Endothelial cell of umbilical vein (primary cell): Measurements from ENCODE around the gene NUBP1. TPM values are rescaled to one million over a fixed set of nuclear protein-coding genes. Genes with fewer than 3 reads are reported as not detected.

ENCODE experiments used
- BruUV-seq: library from RNA; stranded (reverse); fragments of 400-500 nt; replicated peaks from 2 replicates; lab custom pipeline; 2021; lab: Mats Ljungman, UMichigan
- CTCF ChIA-PET: fragments of 300-600, 350-600 bp; sonication (Branson Sonifier 250); formaldehyde crosslinking; loops from one replicate; lab custom pipeline; 2021; ENCODE audit warnings: antibody characterized with exemption, inconsistent platforms; lab: Charles Lee
- POLR2A ChIA-PET: fragments of 300-600, 350-600 bp; sonication (Branson Sonifier 250); formaldehyde crosslinking; loops from one replicate; lab custom pipeline; 2021; ENCODE audit warnings: antibody characterized with exemption, inconsistent platforms; lab: Charles Lee
- DNase-seq: peaks from one replicate; pipeline ENCODE4 v3.0.0-alpha.2; 2011; ENCODE audit warnings: low read depth, low spot score
- FAIRE-seq: peaks from 2 replicates; lab custom pipeline; 2011; peaks lifted over from hg19 to GRCh38; lab: Jason Lieb, UNC
- H2AFZ ChIP-seq: 2 replicates; pipeline ENCODE4 v1.6.0; 2012; ENCODE audit warnings: low read depth, low read length, control low read depth, inconsistent platforms
- H3K27ac ChIP-seq: 2 replicates; pipeline ENCODE4 v1.5.1; 2011; ENCODE audit warnings: low read depth, mild to moderate bottlenecking, control low read depth, low read length, moderate library complexity; ENCODE audit not compliant: insufficient read depth
- H3K27me3 ChIP-seq, 2 experiments: 2 replicates each; pipeline versions ENCODE4 v1.6.0 to v1.6.1; 2011; ENCODE audit warnings: low read length in 2 of 2, mixed read lengths in 1 of 2; ENCODE audit not compliant: control insufficient read depth in 2 of 2, insufficient read depth in 2 of 2
- H3K36me3 ChIP-seq, 2 experiments: 2 replicates in 1 of 2; 3 replicates in 1 of 2; pipeline ENCODE4 v1.5.1; 2011; ENCODE audit warnings: low read length in 2 of 2, mild to moderate bottlenecking in 1 of 2, moderate library complexity in 1 of 2; ENCODE audit not compliant: control insufficient read depth in 2 of 2, insufficient read depth in 2 of 2; ENCODE audit errors: extremely low read depth in 1 of 2
- H3K4me1 ChIP-seq: 3 replicates; pipeline ENCODE4 v1.5.1; 2011; ENCODE audit warnings: mild to moderate bottlenecking, low read length; ENCODE audit not compliant: control insufficient read depth, insufficient read depth; ENCODE audit errors: extremely low read depth
- H3K4me2 ChIP-seq: 2 replicates; pipeline ENCODE4 v1.6.1; 2011; ENCODE audit warnings: low read length, control low read depth, mixed read lengths; ENCODE audit not compliant: insufficient read depth
- H3K4me3 ChIP-seq, 3 experiments: fragments of 200-600 bp in 1 of 3; sonication (generic), shearing (Covaris generic) in 1 of 3; replicated peaks in 1 of 3; 2 replicates each; pipeline ENCODE4 v1.5.1; 2011 to 2016; ENCODE audit warnings: control low read depth in 3 of 3, low read length in 3 of 3, mild to moderate bottlenecking in 2 of 3, inconsistent platforms in 1 of 3, low read depth in 1 of 3, moderate library complexity in 1 of 3; ENCODE audit not compliant: insufficient read depth in 1 of 3
- H3K79me2 ChIP-seq: 2 replicates; pipeline ENCODE4 v1.6.0; 2012; ENCODE audit warnings: low read length, inconsistent platforms; ENCODE audit not compliant: control insufficient read depth, insufficient read depth
- H3K9ac ChIP-seq: replicated peaks from 2 replicates; pipeline ENCODE3; 2011; ENCODE audit warnings: low read length, control low read depth; ENCODE audit not compliant: insufficient read depth; ENCODE audit errors: extremely low read depth
- H3K9me1 ChIP-seq: replicated peaks from 3 replicates; pipeline ENCODE4 v1.6.0; 2011; ENCODE audit warnings: mild to moderate bottlenecking, low read length; ENCODE audit not compliant: control insufficient read depth, insufficient read depth; ENCODE audit errors: extremely low read depth
- H3K9me3 ChIP-seq: replicated peaks from 2 replicates; pipeline ENCODE4 v1.5.1; 2012; ENCODE audit warnings: low read length, inconsistent platforms; ENCODE audit not compliant: control insufficient read depth, insufficient read depth
- H4K20me1 ChIP-seq: replicated peaks from 2 replicates; pipeline ENCODE3; 2011; ENCODE audit warnings: mild to moderate bottlenecking, low read length; ENCODE audit not compliant: control insufficient read depth, insufficient read depth; ENCODE audit errors: extremely low read depth
- EZH2 ChIP-seq: IDR thresholded peaks from 2 replicates; pipeline ENCODE4 v1.6.1; 2012; ENCODE audit warnings: borderline replicate concordance, low read depth, mild to moderate bottlenecking, moderate library complexity, low read length, inconsistent platforms; ENCODE audit not compliant: severe bottlenecking
- FOS ChIP-seq: IDR thresholded peaks from 2 replicates; pipeline ENCODE4 v1.6.1; 2011; ENCODE audit warnings: mild to moderate bottlenecking, low read length, moderate library complexity, borderline replicate concordance; ENCODE audit not compliant: insufficient read depth
- GATA2 ChIP-seq: IDR thresholded peaks from 2 replicates; pipeline ENCODE4 v1.7.0; 2011; ENCODE audit warnings: low read depth, mild to moderate bottlenecking, moderate library complexity, mixed read lengths, low read length; ENCODE audit not compliant: insufficient read length, insufficient read depth
- JUN ChIP-seq: IDR thresholded peaks from 2 replicates; pipeline ENCODE4 v1.6.1; 2011; ENCODE audit warnings: borderline replicate concordance, low read depth; ENCODE audit not compliant: insufficient read length, insufficient read depth
- MAX ChIP-seq: IDR thresholded peaks from 2 replicates; pipeline ENCODE4 v1.6.1; 2011; ENCODE audit not compliant: insufficient read depth, insufficient read length
- POLR2A ChIP-seq: IDR thresholded peaks from 2 replicates; pipeline ENCODE4 v1.6.1; 2012; ENCODE audit warnings: low read depth, mild to moderate bottlenecking, control low read depth, low read length
- POLR2AphosphoS5 ChIP-seq: IDR thresholded peaks from 2 replicates; pipeline ENCODE4 v1.6.1; 2012; ENCODE audit warnings: low read depth, mild to moderate bottlenecking, control low read depth, low read length, moderate library complexity; ENCODE audit not compliant: insufficient read depth
- dilution Hi-C: fragments of 300-500 bp; cut with MboI; formaldehyde crosslinking; loops from one replicate; pipeline ENCODE4 v1.15.0; 2019; ENCODE audit warnings: low sequenced_read_pairs; ENCODE audit not compliant: extremely low pct_ligation_motif_present
- intact Hi-C: fragments of 100-400 bp; cut with micrococcal nuclease; formaldehyde crosslinking; loops from one replicate; pipeline ENCODE4 v1.10.0; 2022
- polyA plus RNA-seq, 4 experiments: library from polyadenylated mRNA; depleted of rRNA in 3 of 4; stranded (reverse) in 3 of 4; unstranded in 1 of 4; fragments of >200 nt; gene quantifications; 2 replicates each; pipeline versions ENCODE4 v1.2.1 to v1.2.3, GENCODE V29; 2011 to 2012; ENCODE audit warnings: missing spikeins in 1 of 4
- total RNA-seq: library from RNA; stranded (reverse); gene quantifications from 2 replicates; pipeline ENCODE4 v1.2.3, GENCODE V29; 2021
- TF ChIP-seq, protein P1 (sequence below), 2 donors: IDR thresholded peaks; 1 replicate in 1 of 2; 2 replicates in 1 of 2; pipeline ENCODE4 v1.5.1; 2011; ENCODE audit warnings: low read length in 2 of 2, mild to moderate bottlenecking in 2 of 2, moderate library complexity in 2 of 2, control low read depth in 1 of 2, inconsistent platforms in 1 of 2, low read depth in 1 of 2; ENCODE audit not compliant: insufficient read depth in 1 of 2; ENCODE audit errors: extremely low read depth in 1 of 2

The NUBP1 gene
- total and polyA plus RNA-seq, 2 donors (not counting 3 experiments of a cell fraction or from before 2014, with no cell fraction given): 23.6 to 30.8 TPM

GRCh38 chr16:10753670-10754069 is 10.0 kb downstream of the NUBP1 start:
- no peaks in the 10 kb centered on the region for H4K20me1 ChIP-seq
- H3K4me3 ChIP-seq: no peak overlapping the region
- dilution Hi-C loops: no loop called here
- H3K27ac ChIP-seq: no peak overlapping the region
- BruUV-seq: no TSS peak
- no peak overlapping the region for H2AFZ ChIP-seq
- H3K9me1 ChIP-seq: no peaks in the 10 kb centered on the region
- peaks cover 0 to 9% of the 10 kb centered on the region in 2 experiments for H3K36me3 ChIP-seq
- ChIA-PET POLR2A (interaction anchor here (1.1 kb wide), 1 partner anchor 10 kb away, joined by 3 read pairs; no protein-coding TSS in a partner anchor), CTCF (interaction anchor here (1.3 to 1.5 kb wide), 3 partner anchors 10 to 165 kb away, joined by 3 to 5 read pairs (median 4); partner anchors contain the start of gene NUBP1)
- DNase-seq (no peak), FAIRE-seq (no peak)
- H3K4me2 ChIP-seq: no peak overlapping the region
- TF ChIP-seq FOS: no peak
- TF ChIP-seq JUN: no peak
- no peaks in the 10 kb centered on the region for H3K27me3 ChIP-seq
- no peaks in the 10 kb centered on the region for H3K79me2 ChIP-seq
- no peaks in the 10 kb centered on the region for H3K9me3 ChIP-seq
- intact Hi-C loops: no loop called here
- no peak overlapping the region for H3K9ac ChIP-seq
- H3K4me1 ChIP-seq: no peaks in the 10 kb centered on the region

GRCh38 chr16:10754941-10755340 is 11.3 kb downstream of the NUBP1 start:
- Histone ChIP-seq H3K79me2 (no peaks in the 10 kb centered on the region), H3K27me3 (no peaks in the 10 kb centered on the region), H3K36me3 (peaks cover 3 to 16% of the 10 kb centered on the region in 2 experiments), H3K9me1 (no peaks in the 10 kb centered on the region), H3K27ac (no peak overlapping the region), H3K9me3 (no peaks in the 10 kb centered on the region), H2AFZ (no peak overlapping the region), H3K4me3 (no peak overlapping the region), H3K4me1 (no peaks in the 10 kb centered on the region), H4K20me1 (no peaks in the 10 kb centered on the region), H3K9ac (no peak overlapping the region), H3K4me2 (no peak overlapping the region)
- DNase-seq (peak; percentile 11), FAIRE-seq (peak; percentile 72)
- intact Hi-C loops: no loop called here
- ChIA-PET CTCF (interaction anchor here (0.6 to 1.3 kb wide), 3 partner anchors 9 to 164 kb away, joined by 3 to 4 read pairs (median 3); no protein-coding TSS in a partner anchor), POLR2A (no interaction called here)
- dilution Hi-C loops: no loop called here
- TF ChIP-seq FOS: peak; percentile 89
- TF ChIP-seq EZH2: no peak
- peak; percentile 61 for TF ChIP-seq JUN
- TF ChIP-seq, protein P1, sequence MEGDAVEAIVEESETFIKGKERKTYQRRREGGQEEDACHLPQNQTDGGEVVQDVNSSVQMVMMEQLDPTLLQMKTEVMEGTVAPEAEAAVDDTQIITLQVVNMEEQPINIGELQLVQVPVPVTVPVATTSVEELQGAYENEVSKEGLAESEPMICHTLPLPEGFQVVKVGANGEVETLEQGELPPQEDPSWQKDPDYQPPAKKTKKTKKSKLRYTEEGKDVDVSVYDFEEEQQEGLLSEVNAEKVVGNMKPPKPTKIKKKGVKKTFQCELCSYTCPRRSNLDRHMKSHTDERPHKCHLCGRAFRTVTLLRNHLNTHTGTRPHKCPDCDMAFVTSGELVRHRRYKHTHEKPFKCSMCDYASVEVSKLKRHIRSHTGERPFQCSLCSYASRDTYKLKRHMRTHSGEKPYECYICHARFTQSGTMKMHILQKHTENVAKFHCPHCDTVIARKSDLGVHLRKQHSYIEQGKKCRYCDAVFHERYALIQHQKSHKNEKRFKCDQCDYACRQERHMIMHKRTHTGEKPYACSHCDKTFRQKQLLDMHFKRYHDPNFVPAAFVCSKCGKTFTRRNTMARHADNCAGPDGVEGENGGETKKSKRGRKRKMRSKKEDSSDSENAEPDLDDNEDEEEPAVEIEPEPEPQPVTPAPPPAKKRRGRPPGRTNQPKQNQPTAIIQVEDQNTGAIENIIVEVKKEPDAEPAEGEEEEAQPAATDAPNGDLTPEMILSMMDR (IDR thresholded peaks at IDR 0.05; ENCODE audit: extremely low read depth in 1 of 2, insufficient read depth in 1 of 2, low read depth in 1 of 2, low read length in 2 of 2): no peak
- TF ChIP-seq POLR2AphosphoS5: no peak
- TF ChIP-seq GATA2: no peak
- TF ChIP-seq POLR2A: no peak
- TF ChIP-seq MAX: no peak
- BruUV-seq: no TSS peak
